Measurements from ENCODE around the gene IGSF10.

IGSF10 gene

DNA sequence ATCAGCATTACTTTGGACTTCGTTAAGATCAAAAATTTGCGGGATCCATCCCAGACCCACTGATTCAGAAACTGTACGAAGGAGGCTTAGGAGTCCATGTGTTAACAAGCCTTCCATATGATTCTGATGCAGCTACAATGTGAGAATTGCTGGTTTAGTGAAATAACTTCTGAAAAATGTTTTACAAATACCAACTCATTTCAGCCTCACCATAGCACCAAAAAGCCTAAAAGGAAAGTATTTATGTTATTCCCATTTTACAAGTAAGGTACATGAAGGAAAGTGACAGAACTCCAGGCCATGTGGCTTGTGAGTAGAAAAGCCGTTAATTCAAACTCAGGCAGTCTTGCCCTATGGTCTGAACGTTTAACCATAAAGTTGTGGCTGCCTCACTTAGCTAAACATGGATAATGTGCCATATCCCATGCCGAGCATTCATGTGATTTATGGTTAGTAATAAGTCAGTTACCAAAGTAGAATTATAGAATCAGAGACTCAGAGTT lies 1.5 kb upstream of the IGSF10 start:
- no peak for DNase-seq (ENCODE audit: low read depth in 1 of 2, low spot score in 1 of 2)

DNA sequence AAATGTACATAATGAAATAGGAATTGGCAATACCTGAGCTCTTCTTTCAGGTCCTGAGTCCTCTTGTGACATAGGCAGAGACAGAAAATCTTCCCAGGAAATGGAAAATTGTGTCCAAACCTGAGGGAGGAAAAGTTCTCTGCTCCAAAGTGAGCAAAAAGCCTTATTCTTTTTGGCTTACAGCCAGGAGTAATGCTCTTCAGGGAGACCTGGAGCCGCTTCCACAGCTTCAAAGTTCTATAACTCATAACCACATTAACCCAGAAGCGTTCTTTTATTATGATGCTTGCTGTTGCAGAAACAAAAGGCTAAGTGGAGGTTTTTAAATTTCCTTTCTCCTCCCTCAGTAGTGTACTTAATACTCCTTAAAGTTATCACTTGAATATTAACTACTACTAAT lies 633 bp downstream of the IGSF10 start:
- no peak for DNase-seq (ENCODE audit: low read depth in 1 of 2, low spot score in 1 of 2)

- no peak for DNase-seq (ENCODE audit: low read depth in 1 of 2, low spot score in 1 of 2)
Measured at GRCh38 chr3:151459358-151459757, 1.5 kb downstream of the IGSF10 start.

GRCh38 chr3:151456065-151456464 lies 4.8 kb downstream of the IGSF10 start:
- no peak for DNase-seq (ENCODE audit: low read depth in 1 of 2, low spot score in 1 of 2)

DNA sequence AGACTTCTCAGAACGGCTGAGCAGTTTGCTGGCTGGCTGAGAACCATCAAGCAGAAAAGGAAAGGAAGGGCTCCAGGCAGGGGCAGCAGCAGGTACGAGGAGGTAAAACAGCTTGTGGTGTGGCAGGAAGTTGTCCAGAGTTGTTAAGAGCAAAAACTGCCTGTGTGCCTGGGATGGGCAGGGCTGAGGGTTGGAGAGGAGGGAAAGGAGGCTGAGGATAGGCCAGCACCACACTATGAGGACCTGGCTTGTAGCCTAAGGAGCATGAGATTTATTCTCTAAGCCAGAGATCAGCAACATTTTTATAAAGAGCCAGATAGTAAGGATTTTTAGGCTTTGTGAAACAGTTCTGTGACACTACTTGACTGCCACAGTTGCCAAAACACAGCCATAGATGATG lies 8.0 kb downstream of the IGSF10 start:
- DNase-seq (ENCODE audit: low read depth in 1 of 2, low spot score in 1 of 2) = no peak

GRCh38 chr3:151452368-151452767 lies 8.5 kb downstream of the IGSF10 start:
- DNase-seq (ENCODE audit: low read depth in 1 of 2, low spot score in 1 of 2) = no peak

GRCh38 chr3:151446002-151446340 lies 14.9 kb downstream of the IGSF10 start:
- no peak for DNase-seq (ENCODE audit: low read depth in 1 of 2, low spot score in 1 of 2)

DNA sequence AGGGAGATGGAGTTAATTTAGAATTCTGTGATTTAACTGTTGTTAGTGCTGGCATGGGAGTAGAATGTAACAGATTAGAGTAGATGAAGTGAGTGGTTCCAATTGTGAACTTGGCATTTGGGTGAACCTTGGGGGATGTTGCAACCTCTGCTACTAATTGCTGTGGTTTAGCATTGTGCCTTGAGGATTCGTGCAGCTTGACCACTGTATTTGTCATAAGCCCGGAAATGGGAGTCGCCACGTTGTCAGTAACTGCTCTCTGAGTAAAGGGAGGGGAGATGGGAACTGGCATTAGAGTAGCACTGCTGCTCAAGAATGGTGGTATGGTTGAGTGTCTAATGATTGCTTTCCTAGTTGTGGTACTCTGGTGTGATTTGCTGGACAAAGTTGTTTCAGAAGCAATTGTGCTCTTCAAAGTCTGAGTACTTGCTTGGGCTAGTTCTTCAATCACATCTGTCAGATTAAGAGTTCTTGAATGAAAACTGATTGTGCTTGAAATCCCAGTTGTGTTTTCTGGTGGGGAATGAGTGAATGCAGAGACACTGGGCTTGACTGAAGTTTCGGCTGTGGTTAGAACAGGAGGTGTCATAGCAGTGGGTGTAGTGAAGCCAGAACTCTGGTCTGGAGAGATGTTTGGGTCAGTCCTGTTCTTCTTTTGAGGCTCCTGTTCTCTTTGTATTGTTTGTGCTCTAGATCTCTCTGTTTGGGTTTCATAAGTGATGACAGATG lies 15.4 kb downstream of the IGSF10 start:
- DNase-seq (ENCODE audit: low read depth in 1 of 2, low spot score in 1 of 2) = no peak

DNA sequence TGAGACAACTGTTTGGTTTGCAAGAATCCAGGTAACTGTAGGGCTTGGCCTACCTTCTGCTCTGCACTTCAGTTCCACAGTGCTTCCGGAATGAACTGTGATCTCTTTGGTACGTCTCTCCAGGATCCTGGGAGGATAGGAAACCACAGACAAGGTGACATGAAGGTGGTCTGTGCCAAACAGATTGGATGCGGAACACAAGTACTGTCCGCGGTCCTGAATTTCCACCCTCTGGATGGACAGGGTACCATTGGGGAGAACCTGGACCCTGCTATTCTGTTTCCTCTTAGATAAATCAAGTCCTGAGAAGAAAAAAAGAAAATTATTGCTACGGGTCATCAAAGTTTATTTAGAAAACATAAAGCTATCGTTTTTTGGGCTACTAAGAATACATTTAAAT lies 17.3 kb downstream of the IGSF10 start:
- DNase-seq (ENCODE audit: low read depth in 1 of 2, low spot score in 1 of 2) = no peak

DNA sequence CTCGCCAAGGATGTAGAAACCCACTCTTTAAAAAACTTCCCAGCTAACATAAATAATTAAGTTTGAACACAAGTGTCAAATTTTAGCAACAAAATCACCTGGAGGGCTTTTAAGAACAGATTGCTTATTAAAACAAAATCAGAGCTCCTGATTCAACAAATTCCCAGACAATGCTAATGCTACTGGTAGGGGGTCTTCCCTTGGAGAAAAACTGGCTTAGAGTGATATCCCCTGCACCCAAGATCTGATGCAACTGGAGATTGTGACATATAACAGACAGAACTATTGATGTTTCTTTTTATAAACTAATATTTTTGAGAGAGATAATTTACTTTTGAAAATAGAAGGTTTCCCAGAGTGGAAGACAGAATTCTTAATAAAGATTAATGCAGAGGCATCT lies 19.9 kb downstream of the IGSF10 start:
- DNase-seq (ENCODE audit: low read depth in 1 of 2, low spot score in 1 of 2) = no peak

DNA sequence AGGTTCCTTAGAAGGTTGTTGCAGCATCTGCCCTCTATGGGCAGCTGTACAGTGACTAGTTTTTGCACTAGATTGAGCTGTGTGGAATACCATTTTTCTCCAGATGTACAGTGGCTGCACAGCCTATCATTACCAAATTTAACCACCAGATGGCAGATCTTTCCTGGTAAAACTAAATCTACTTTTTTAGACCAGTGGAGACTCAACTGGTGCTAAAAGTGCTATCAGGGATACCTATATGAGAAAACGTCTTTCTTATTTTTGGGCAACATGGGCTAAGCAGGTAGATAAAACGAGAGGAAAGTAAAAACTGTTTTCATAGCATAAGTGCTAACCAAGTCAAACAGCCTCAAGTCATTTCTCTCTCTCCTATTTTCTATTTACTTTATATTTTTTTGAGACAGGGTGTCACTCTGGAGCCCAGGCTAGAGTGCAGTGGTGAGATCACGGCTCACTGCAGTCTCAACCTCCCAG lies 21.2 kb downstream of the IGSF10 start:
- no peak for DNase-seq (ENCODE audit: low read depth in 1 of 2, low spot score in 1 of 2)

DNA sequence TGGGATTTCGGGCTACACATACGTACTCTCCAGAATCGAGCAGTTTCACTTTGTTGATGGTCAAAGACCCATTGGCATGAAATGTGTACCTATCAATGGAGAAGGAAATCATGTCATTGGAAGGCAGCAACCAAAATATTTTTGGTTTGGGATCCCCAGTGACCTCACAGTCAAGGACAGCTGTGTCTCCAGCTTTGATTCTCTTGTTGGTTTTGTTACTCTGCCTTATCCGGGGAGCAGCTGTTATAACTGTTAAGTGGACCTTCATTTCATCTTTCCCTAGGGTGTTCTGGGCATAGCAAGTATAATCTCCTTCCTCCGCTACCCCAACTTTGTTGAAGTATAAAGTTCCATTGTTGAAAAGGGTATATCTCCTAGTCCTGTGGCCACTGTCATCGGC lies 23.0 kb downstream of the IGSF10 start:
- no peak for DNase-seq (ENCODE audit: low read depth in 1 of 2, low spot score in 1 of 2)

GRCh38 chr3:151436675-151437446 lies 24.0 kb downstream of the IGSF10 start:
- no peak for DNase-seq (ENCODE audit: low read depth in 1 of 2, low spot score in 1 of 2)

DNA sequence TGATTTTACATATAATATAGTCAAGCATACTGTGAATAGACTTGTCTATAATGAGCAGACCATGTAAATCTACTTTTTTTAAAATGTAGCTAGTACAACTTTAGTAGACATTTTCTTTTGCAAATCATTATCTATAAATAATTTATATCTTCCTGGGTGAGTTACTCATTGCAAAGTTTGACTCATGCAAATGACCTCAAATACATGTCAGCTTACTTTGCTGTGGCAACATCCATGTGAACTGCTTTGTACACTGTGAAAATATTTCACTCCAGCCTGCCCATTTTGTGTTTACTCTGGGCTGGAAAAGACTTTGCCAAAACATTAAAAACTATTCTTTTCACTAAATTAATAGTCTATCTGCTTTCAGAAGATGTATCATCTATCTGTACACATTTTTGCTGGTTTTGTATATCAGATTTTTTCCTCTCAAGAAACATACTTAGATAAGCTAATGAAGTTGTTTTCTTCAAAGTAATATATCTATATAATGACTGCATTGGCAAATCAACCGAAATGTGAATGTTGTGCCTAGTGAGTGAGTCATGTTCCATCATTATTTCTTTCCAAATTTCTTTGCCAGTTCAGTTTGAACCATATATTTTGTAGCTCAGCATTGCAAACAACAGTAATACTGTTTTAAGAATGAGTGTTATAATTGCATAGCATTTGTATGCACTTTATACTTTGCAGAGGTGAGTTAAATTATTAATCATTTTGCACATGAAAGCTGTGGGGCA lies 26.5 kb downstream of the IGSF10 start:
- no peak for DNase-seq (ENCODE audit: low read depth in 1 of 2, low spot score in 1 of 2)

DNA sequence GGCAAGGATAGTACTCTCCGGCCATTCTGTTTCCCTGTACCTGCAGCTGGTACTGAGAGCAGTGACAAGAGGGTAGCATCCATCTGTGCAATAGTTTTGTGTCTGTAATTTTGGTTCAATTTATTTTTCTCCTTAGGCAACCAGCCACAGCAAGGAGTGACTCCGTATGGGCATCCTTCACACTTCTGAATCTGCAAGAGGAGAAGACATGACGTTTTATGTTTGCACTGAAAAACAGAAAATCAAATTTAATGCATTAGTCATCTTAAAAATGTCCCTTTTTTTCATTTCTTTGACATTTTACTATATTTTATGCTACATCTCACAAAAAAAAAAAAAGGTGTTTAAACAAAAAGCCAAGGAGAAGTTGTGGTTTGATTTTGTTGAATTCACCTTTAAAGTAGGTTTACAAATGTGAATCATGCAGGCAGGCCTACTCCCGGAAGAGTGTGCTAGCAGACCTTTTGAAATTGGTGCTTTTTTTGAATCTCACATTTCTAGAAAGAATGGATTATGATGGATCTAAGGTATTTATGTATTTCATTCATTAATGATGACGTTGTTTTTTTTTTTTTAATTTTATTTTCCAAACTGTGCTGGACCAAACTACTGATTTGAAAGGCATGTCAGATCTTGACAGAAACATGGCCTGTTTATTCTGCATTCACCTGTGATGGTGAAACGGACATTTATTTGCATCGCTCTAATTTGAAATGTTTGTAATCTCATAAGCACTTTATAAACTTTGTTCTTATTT lies 28.1 kb downstream of the IGSF10 start:
- no peak for DNase-seq (ENCODE audit: low read depth in 1 of 2, low spot score in 1 of 2)

- DNase-seq (ENCODE audit: low read depth in 1 of 2, low spot score in 1 of 2) = no peak
Measured at GRCh38 chr3:151431940-151432339, 28.9 kb downstream of the IGSF10 start.

- no peak for DNase-seq (ENCODE audit: low read depth in 1 of 2, low spot score in 1 of 2)
Measured at GRCh38 chr3:151430821-151431484, 29.9 kb downstream of the IGSF10 start.

- DNase-seq (ENCODE audit: low read depth in 1 of 2, low spot score in 1 of 2) = no peak
Measured at GRCh38 chr3:151428386-151428785, 32.5 kb downstream of the IGSF10 start.

DNA sequence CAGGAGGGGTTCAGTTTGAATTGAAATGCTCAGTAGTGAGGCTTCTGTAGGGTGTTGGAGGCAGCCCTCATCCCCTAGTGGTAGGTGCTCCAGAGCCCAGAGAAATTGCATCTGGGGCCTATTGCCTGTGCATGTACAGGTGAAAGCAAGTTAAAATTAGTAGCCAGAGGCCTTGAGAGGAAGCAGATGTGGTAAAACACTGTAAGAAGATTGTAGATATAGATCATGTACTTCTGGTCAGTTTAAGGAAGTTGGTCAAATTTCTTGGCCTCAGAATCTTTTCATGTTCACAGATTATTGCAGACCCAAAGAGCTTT lies 34.6 kb downstream of the IGSF10 start:
- no peak for DNase-seq (ENCODE audit: low read depth in 1 of 2, low spot score in 1 of 2)

GRCh38 chr3:151425627-151426340 lies 35.1 kb downstream of the IGSF10 start:
- DNase-seq (ENCODE audit: low read depth in 1 of 2, low spot score in 1 of 2) = no peak
